ENCODE measurements around the gene AZI2. TPM values are rescaled to one million over a fixed set of nuclear protein-coding genes. Genes with fewer than 3 reads are reported as not detected.

AZI2 gene
- total and polyA plus RNA-seq, 10 of the 15 experiments (the other 5 are each of a cell fraction or from before 2014, with no cell fraction given), result 19.9 to 91.7 (median 35.5) TPM

DNA sequence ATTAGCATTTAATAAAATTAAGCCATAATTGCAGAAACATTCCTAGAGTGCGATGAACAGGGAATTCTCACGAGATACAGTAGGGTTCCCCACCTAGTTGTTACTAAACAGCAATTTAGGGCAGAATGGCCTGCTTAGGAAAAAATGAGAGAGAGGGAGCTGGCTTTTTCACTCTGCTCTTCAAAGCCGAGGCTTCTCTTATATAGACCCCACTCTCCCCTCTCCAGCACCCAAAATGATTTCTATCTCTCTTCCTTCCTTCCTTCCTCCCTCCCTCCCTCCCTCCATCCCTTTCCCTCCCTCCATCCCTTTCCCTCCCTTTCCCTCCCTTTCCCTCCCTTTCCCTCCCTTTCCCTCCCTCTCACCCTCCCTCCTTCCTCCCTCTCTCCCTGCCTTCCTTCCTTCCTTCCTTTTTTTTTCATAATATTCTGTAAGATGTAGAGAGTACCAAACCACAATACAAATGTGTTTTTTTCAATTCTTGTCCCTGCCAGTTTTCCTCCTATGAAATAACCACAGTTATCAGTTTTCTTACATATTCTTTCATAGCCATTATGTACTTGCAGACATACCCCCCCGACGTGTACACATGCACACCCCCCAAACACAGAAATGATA is 48.2 kb downstream of the AZI2 start (continued):
- TF ChIP-seq, protein P1, sequence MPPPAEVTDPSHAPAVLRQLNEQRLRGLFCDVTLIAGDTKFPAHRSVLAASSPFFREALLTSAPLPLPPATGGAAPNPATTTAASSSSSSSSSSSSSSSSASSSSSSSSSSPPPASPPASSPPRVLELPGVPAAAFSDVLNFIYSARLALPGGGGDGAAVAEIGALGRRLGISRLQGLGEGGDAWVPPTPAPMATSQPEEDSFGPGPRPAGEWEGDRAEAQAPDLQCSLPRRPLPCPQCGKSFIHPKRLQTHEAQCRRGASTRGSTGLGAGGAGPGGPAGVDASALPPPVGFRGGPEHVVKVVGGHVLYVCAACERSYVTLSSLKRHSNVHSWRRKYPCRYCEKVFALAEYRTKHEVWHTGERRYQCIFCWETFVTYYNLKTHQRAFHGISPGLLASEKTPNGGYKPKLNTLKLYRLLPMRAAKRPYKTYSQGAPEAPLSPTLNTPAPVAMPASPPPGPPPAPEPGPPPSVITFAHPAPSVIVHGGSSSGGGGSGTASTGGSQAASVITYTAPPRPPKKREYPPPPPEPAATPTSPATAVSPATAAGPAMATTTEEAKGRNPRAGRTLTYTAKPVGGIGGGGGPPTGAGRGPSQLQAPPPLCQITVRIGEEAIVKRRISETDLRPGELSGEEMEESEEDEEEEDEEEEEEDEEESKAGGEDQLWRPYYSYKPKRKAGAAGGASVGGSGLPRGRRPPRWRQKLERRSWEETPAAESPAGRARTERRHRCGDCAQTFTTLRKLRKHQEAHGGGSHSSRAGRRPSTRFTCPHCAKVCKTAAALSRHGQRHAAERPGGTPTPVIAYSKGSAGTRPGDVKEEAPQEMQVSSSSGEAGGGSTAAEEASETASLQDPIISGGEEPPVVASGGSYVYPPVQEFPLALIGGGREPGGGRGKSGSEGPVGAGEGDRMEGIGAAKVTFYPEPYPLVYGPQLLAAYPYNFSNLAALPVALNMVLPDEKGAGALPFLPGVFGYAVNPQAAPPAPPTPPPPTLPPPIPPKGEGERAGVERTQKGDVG (CRISPR knock-in tag; IDR thresholded peaks at IDR 0.05), result no peak
- no peak for TF ChIP-seq ATF7 (IDR thresholded peaks at IDR 0.05; ENCODE audit: low read depth)
- no peak for TF ChIP-seq NR2C2 (IDR thresholded peaks at IDR 0.05; ENCODE audit: borderline replicate concordance, control insufficient read depth, insufficient read length, low read depth)
- no peak for TF ChIP-seq PAX8 (IDR thresholded peaks at IDR 0.05)
- no peak for TF ChIP-seq ZNF207 (IDR thresholded peaks at IDR 0.05; ENCODE audit: borderline replicate concordance)
- TF ChIP-seq, protein P2, sequence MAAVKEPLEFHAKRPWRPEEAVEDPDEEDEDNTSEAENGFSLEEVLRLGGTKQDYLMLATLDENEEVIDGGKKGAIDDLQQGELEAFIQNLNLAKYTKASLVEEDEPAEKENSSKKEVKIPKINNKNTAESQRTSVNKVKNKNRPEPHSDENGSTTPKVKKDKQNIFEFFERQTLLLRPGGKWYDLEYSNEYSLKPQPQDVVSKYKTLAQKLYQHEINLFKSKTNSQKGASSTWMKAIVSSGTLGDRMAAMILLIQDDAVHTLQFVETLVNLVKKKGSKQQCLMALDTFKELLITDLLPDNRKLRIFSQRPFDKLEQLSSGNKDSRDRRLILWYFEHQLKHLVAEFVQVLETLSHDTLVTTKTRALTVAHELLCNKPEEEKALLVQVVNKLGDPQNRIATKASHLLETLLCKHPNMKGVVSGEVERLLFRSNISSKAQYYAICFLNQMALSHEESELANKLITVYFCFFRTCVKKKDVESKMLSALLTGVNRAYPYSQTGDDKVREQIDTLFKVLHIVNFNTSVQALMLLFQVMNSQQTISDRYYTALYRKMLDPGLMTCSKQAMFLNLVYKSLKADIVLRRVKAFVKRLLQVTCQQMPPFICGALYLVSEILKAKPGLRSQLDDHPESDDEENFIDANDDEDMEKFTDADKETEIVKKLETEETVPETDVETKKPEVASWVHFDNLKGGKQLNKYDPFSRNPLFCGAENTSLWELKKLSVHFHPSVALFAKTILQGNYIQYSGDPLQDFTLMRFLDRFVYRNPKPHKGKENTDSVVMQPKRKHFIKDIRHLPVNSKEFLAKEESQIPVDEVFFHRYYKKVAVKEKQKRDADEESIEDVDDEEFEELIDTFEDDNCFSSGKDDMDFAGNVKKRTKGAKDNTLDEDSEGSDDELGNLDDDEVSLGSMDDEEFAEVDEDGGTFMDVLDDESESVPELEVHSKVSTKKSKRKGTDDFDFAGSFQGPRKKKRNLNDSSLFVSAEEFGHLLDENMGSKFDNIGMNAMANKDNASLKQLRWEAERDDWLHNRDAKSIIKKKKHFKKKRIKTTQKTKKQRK (IDR thresholded peaks at IDR 0.05; ENCODE audit: low read depth, low read length), result no peak
- TF ChIP-seq CEBPB (IDR thresholded peaks at IDR 0.05; ENCODE audit: borderline replicate concordance in 1 of 2, low read depth in 2 of 2, low read length in 2 of 2), result no peak

Data from GM12878 (cell line).